H1 (cell line): ENCODE data around the gene ARAP2. TPM values are rescaled to one million over a fixed set of nuclear protein-coding genes. Genes with fewer than 3 reads are reported as not detected.

ENCODE experiments used
- CTCF ChIA-PET: fragments of 300-600 bp; sonication (Branson Sonifier 250); formaldehyde crosslinking; loops from one replicate; lab custom pipeline; 2021; ENCODE audit not compliant: partially characterized antibody; lab: Charles Lee
- POLR2A ChIA-PET: fragments of 300-600 bp; sonication (Branson Sonifier 250); formaldehyde crosslinking; loops from one replicate; lab custom pipeline; 2021; ENCODE audit warnings: inconsistent platforms; ENCODE audit not compliant: partially characterized antibody; lab: Charles Lee
- DNase-seq, 2 experiments: peaks; one replicate each; pipeline versions ENCODE4 v3.0.0 to v3.0.0-alpha.2; 2010 to 2022; ENCODE audit warnings: low spot score in 2 of 2, low read depth in 1 of 2, mixed read lengths in 1 of 2
- FAIRE-seq: peaks from 2 replicates; lab custom pipeline; 2011; peaks lifted over from hg19 to GRCh38; lab: Jason Lieb, UNC
- H2AFZ ChIP-seq: 2 replicates; pipeline ENCODE4 v1.8.1; 2012; ENCODE audit warnings: low read length, inconsistent platforms
- H2AK5ac ChIP-seq: 2 replicates; pipeline ENCODE4 v1.6.1; 2013; ENCODE audit warnings: low read depth, low read length
- H2BK120ac ChIP-seq: replicated peaks from 2 replicates; pipeline ENCODE3; 2013; ENCODE audit warnings: low read depth, low read length, inconsistent platforms
- H2BK12ac ChIP-seq: 2 replicates; pipeline ENCODE4 v1.6.1; 2013; ENCODE audit warnings: low read depth, low read length
- H2BK15ac ChIP-seq: 2 replicates; pipeline ENCODE4 v1.6.1; 2013; ENCODE audit warnings: low read length
- H2BK20ac ChIP-seq: 2 replicates; pipeline ENCODE4 v1.6.1; 2013; ENCODE audit warnings: low read length
- H2BK5ac ChIP-seq: 2 replicates; pipeline ENCODE4 v1.6.1; 2013; ENCODE audit warnings: low read depth, low read length
- H3K14ac ChIP-seq: 2 replicates; pipeline ENCODE4 v1.6.1; 2013; ENCODE audit warnings: inconsistent platforms; ENCODE audit not compliant: insufficient read length
- H3K18ac ChIP-seq: 2 replicates; pipeline ENCODE4 v1.6.1; 2013; ENCODE audit warnings: low read length; ENCODE audit errors: extremely low read depth
- H3K23ac ChIP-seq: 2 replicates; pipeline ENCODE4 v1.6.1; 2013; ENCODE audit warnings: inconsistent platforms; ENCODE audit not compliant: insufficient read length
- H3K23me2 ChIP-seq: 2 replicates; pipeline ENCODE4 v1.6.1; 2013; ENCODE audit warnings: low read depth, low read length
- H3K27ac ChIP-seq: 2 replicates; pipeline ENCODE4 v1.6.1; 2011; ENCODE audit warnings: low read depth, low read length, inconsistent platforms
- H3K27me3 ChIP-seq, 4 experiments: replicated peaks in 1 of 4; 1 replicate in 1 of 4; 2 replicates in 3 of 4; pipeline versions ENCODE4 v1.6.1 to v1.8.1; 2011 to 2013; ENCODE audit warnings: low read length in 3 of 4, mild to moderate bottlenecking in 3 of 4, inconsistent platforms in 2 of 4, mixed read lengths in 2 of 4, moderate library complexity in 1 of 4; ENCODE audit not compliant: control insufficient read depth in 3 of 4, insufficient read depth in 3 of 4; ENCODE audit errors: extremely low read depth in 1 of 4
- H3K36me3 ChIP-seq, 4 experiments: 2 replicates each; pipeline versions ENCODE4 v1.6.1 to v1.8.1; 2011 to 2013; ENCODE audit warnings: mild to moderate bottlenecking in 4 of 4, low read length in 3 of 4, moderate library complexity in 2 of 4, control low read depth in 1 of 4, inconsistent platforms in 1 of 4; ENCODE audit not compliant: insufficient read depth in 4 of 4, control insufficient read depth in 2 of 4
- H3K4ac ChIP-seq: replicated peaks from 2 replicates; pipeline ENCODE3; 2013; ENCODE audit warnings: low read length, low read depth, mixed read lengths, inconsistent platforms; ENCODE audit not compliant: insufficient read length
- H3K4me1 ChIP-seq, 4 experiments: replicated peaks in 1 of 4; 1 replicate in 1 of 4; 2 replicates in 3 of 4; pipeline versions ENCODE4 v1.6.1 to v1.8.1; 2011 to 2013; ENCODE audit warnings: low read length in 3 of 4, inconsistent platforms in 2 of 4, mixed read lengths in 1 of 4; ENCODE audit not compliant: insufficient read depth in 4 of 4, control insufficient read depth in 3 of 4
- H3K4me2 ChIP-seq, 2 experiments: 2 replicates each; pipeline versions ENCODE4 v1.6.1 to v1.8.1; 2011 to 2013; ENCODE audit warnings: low read depth in 2 of 2, low read length in 2 of 2, control low read depth in 1 of 2, inconsistent platforms in 1 of 2, mild to moderate bottlenecking in 1 of 2; ENCODE audit not compliant: insufficient read depth in 1 of 2
- H3K4me3 ChIP-seq, 4 experiments: fragments of 200-600, 300-600 bp in 1 of 4; sonication (generic), shearing (Covaris generic), sonication (Bioruptor Twin) in 1 of 4; 2 replicates each; pipeline versions ENCODE4 v1.5.1 to v1.8.1; 2011 to 2016; ENCODE audit warnings: low read length in 4 of 4, low read depth in 3 of 4, control low read depth in 2 of 4, inconsistent platforms in 2 of 4, mild to moderate bottlenecking in 2 of 4, mixed read lengths in 1 of 4, moderate library complexity in 1 of 4; ENCODE audit not compliant: insufficient read depth in 2 of 4; ENCODE audit errors: extremely low read depth in 1 of 4
- H3K56ac ChIP-seq: replicated peaks from 2 replicates; pipeline ENCODE3; 2013; ENCODE audit warnings: low read depth, mild to moderate bottlenecking, mixed read lengths, low read length, inconsistent platforms; ENCODE audit not compliant: insufficient read length
- H3K79me1 ChIP-seq: 2 replicates; pipeline ENCODE4 v1.6.1; 2013; ENCODE audit warnings: low read depth, low read length, control low read depth
- H3K79me2 ChIP-seq, 2 experiments: 2 replicates each; pipeline versions ENCODE4 v1.6.1 to v1.8.1; 2012 to 2013; ENCODE audit warnings: low read length in 2 of 2, mild to moderate bottlenecking in 2 of 2, inconsistent platforms in 1 of 2; ENCODE audit not compliant: insufficient read depth in 2 of 2, control insufficient read depth in 1 of 2
- H3K9ac ChIP-seq, 4 experiments: replicated peaks in 1 of 4; 1 replicate in 1 of 4; 2 replicates in 3 of 4; pipeline versions ENCODE4 v1.6.1 to v1.8.1; 2011 to 2013; ENCODE audit warnings: low read depth in 3 of 4, low read length in 3 of 4, control low read depth in 2 of 4, mild to moderate bottlenecking in 2 of 4, moderate library complexity in 2 of 4, inconsistent platforms in 1 of 4; ENCODE audit errors: extremely low read depth in 1 of 4
- H3K9me3 ChIP-seq, 2 experiments: 2 replicates each; pipeline versions ENCODE4 v1.6.1 to v1.8.1; 2012 to 2013; ENCODE audit warnings: mild to moderate bottlenecking in 2 of 2, moderate library complexity in 2 of 2, control low read depth in 1 of 2, inconsistent platforms in 1 of 2, low read depth in 1 of 2, low read length in 1 of 2, mixed read lengths in 1 of 2; ENCODE audit not compliant: insufficient read depth in 2 of 2
- H4K20me1 ChIP-seq, 2 experiments: replicated peaks in 1 of 2; 2 replicates each; pipeline versions ENCODE3 to v1.8.1; 2011 to 2013; ENCODE audit warnings: inconsistent platforms in 2 of 2, low read length in 2 of 2, mild to moderate bottlenecking in 1 of 2; ENCODE audit not compliant: insufficient read depth in 2 of 2, control insufficient read depth in 1 of 2
- H4K5ac ChIP-seq: 2 replicates; pipeline ENCODE4 v1.6.1; 2013; ENCODE audit warnings: low read length, low read depth, mixed read lengths, inconsistent platforms; ENCODE audit not compliant: insufficient read length
- H4K8ac ChIP-seq: 2 replicates; pipeline ENCODE4 v1.8.0; 2013; ENCODE audit warnings: mild to moderate bottlenecking, moderate library complexity, low read length, inconsistent platforms; ENCODE audit not compliant: insufficient read depth; ENCODE audit errors: extremely low read depth
- H4K91ac ChIP-seq: replicated peaks from 2 replicates; pipeline ENCODE3; 2013; ENCODE audit warnings: low read length, mixed read lengths, inconsistent platforms; ENCODE audit not compliant: insufficient read length
- CEBPB ChIP-seq: IDR thresholded peaks from 2 replicates; pipeline ENCODE4 v1.6.1; 2012; ENCODE audit warnings: low read depth, low read length
- TAF1 ChIP-seq: IDR thresholded peaks from 2 replicates; pipeline ENCODE4 v1.6.1; 2011; ENCODE audit warnings: mild to moderate bottlenecking, low read depth, low read length
- WGBS, 2 experiments: shearing (Covaris generic) in 1 of 2; methylation state at CpG; one replicate each; pipeline versions ENCODE4 v1.1.6 to v1.1.7; 2013 to 2015; ENCODE audit warnings: low lambda C conversion rate in 2 of 2, mixed read lengths in 2 of 2, inconsistent platforms in 1 of 2, low coverage in 1 of 2, missing lambda C conversion rate in 1 of 2; ENCODE audit not compliant: insufficient replicate concordance in 2 of 2, insufficient coverage in 1 of 2, insufficient read length in 1 of 2; ENCODE audit errors: extremely low coverage in 1 of 2, missing lambda C conversion rate in 1 of 2; 5-methylcytosine and 5-hydroxymethylcytosine counted together
- polyA plus RNA-seq, 7 experiments: library from polyadenylated mRNA; depleted of rRNA in 3 of 7; stranded (reverse) in 5 of 7; unstranded in 2 of 7; fragments of >200 nt in 5 of 7; fragments of 200-250 nt in 2 of 7; gene quantifications; 1 replicate in 5 of 7; 2 replicates in 1 of 7; 4 replicates in 1 of 7; pipeline versions ENCODE4 v1.2.1 to v1.2.3, GENCODE V29; 2011 to 2013; ENCODE audit warnings: missing spikeins in 2 of 7, mixed read lengths in 2 of 7
- total RNA-seq: library from RNA; stranded (reverse); fragmentation: NEBNext Ultra II Directional; extraction: Animal tissue kit (Norgen Biotek cat#: 25700); gene quantifications from 2 replicates; pipeline ENCODE4 v1.2.1, GENCODE V29; 2021

The ARAP2 gene
- total and polyA plus RNA-seq, 2 of the 8 experiments (the other 6 are each of a cell fraction or from before 2014, with no cell fraction given) = 0.15 to 2.3 TPM

DNA sequence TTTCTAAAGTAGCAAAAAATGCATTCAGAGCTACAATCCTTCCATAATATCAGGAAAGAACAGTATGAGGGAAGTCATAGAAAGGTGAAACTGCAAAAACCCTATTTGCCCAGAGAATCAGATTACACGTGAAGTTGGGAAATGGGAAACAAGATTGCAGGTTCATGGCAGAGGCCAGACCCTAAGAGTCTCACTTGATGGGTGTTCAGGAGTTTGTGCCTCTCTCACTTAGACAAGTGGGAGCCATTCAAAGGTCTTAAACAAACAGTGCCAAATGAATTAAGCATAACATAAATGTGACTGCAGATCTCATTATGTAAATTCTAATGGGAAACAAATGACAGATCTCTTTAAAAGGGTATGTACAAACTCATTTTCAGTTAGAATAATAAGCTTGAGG, 91.6 kb downstream of the ARAP2 start:
- no peak overlapping the region for H3K4ac ChIP-seq
- no peak overlapping the region for H4K8ac ChIP-seq
- no peak overlapping the region for H4K91ac ChIP-seq
- no peak overlapping the region for H3K18ac ChIP-seq
- TF ChIP-seq CEBPB (no peak), TAF1 (no peak)
- TF ChIP-seq, all 59 proteins: peak for 0
- H2AK5ac ChIP-seq = no peak overlapping the region
- no peak overlapping the region for H3K4me3 ChIP-seq
- H3K23ac ChIP-seq = no peak overlapping the region
- no peak overlapping the region for H2BK12ac ChIP-seq
- no peaks in the 10 kb centered on the region for H3K23me2 ChIP-seq
- peak; percentile 19 for FAIRE-seq
- ChIA-PET CTCF (interaction anchor here (1.2 kb wide), 1 partner anchor 120 kb away, joined by 3 read pairs; no protein-coding TSS in a partner anchor), POLR2A (no interaction called here)
- no peaks in the 10 kb centered on the region for H4K20me1 ChIP-seq
- H4K5ac ChIP-seq = no peak overlapping the region
- no peak for DNase-seq
- no peaks in the 10 kb centered on the region for H3K9me3 ChIP-seq
- WGBS, 2 experiments = 100% methylated on average over 1 of the region's 1 CpG; no CpG with 5 or more reads in 1 of the 2 experiments
- no peaks in the 10 kb centered on the region for H3K79me2 ChIP-seq
- H2BK15ac ChIP-seq = no peak overlapping the region
- H2BK5ac ChIP-seq = no peak overlapping the region
- no peak overlapping the region for H2BK20ac ChIP-seq
- no peak overlapping the region for H2AFZ ChIP-seq
- H3K4me1 ChIP-seq = no peaks in the 10 kb centered on the region
- no peak overlapping the region for H3K9ac ChIP-seq
- no peaks in the 10 kb centered on the region for H3K79me1 ChIP-seq
- H3K27ac ChIP-seq = no peak overlapping the region
- H3K14ac ChIP-seq = no peak overlapping the region
- H3K27me3 ChIP-seq = no peaks in the 10 kb centered on the region
- H2BK120ac ChIP-seq = no peak overlapping the region
- no peaks in the 10 kb centered on the region for H3K36me3 ChIP-seq
- H3K4me2 ChIP-seq = no peak overlapping the region
- no peak overlapping the region for H3K56ac ChIP-seq
